DND-41 (cell line): ENCODE results near the gene PAM.

ENCODE experiments used
- CTCF ChIP-seq: IDR thresholded peaks from 2 replicates; pipeline ENCODE4 v1.5.1; 2012; ENCODE audit warnings: borderline replicate concordance, low read length, moderate library complexity, mild to moderate bottlenecking; ENCODE audit not compliant: poor library complexity, severe bottlenecking; ENCODE audit errors: extremely low read depth
- EZH2 ChIP-seq: IDR thresholded peaks from 3 replicates; pipeline ENCODE4 v1.6.1; 2012; ENCODE audit warnings: borderline replicate concordance, low read depth, mild to moderate bottlenecking, moderate library complexity, low read length, inconsistent platforms; ENCODE audit not compliant: severe bottlenecking

- TF ChIP-seq CTCF (no peak), EZH2 (no peak)
Observed at GRCh38 chr5:102998224-102998623, 243.1 kb downstream of the PAM start.
